NT2/D1 (cell line): ENCODE measurements around the gene SLC25A46.

Experiments
- SUZ12 ChIP-seq: IDR thresholded peaks from 2 replicates; pipeline ENCODE4 v1.6.1; 2011; ENCODE audit not compliant: insufficient read length, insufficient read depth; ENCODE audit errors: extremely low read depth
- YY1 ChIP-seq: IDR thresholded peaks from 2 replicates; pipeline ENCODE4 v1.6.1; 2011; ENCODE audit not compliant: insufficient read length, insufficient read depth
- ZNF274 ChIP-seq: IDR thresholded peaks from 2 replicates; pipeline ENCODE4 v1.6.1; 2011; ENCODE audit warnings: mild to moderate bottlenecking, low read depth, low read length

GRCh38 chr5:110768138-110768860 is 29.5 kb downstream of the SLC25A46 start:
- no peak for TF ChIP-seq ZNF274
- TF ChIP-seq YY1 = no peak
- TF ChIP-seq SUZ12 = no peak
